Stimulated activated effector memory CD8-positive, alpha-beta T cell treated with anti-CD3 and anti-CD28 coated beads, Interleukin-12 subunit alpha, Interleukin-12 subunit beta, amount 100 ng/mL, for 72 hours (primary cell): ENCODE results near the gene CEP112.

ENCODE experiments used
- ATAC-seq: fragments of 150-1000 bp; cut with Tn5 transposase; 2 replicates; pipeline ENCODE4 v1.10.0; 2021
- DNase-seq, 2 donors: peaks; one replicate each; pipeline ENCODE4 v3.0.0; 2021 to 2022; ENCODE audit warnings: low spot score in 2 of 2
- H3K27ac Mint-ChIP-seq: one replicate; pipeline ENCODE4 v1.8.0; 2022; ENCODE audit warnings: mild to moderate bottlenecking, mixed read lengths
- H3K36me3 Mint-ChIP-seq: one replicate; pipeline ENCODE4 v1.8.0; 2022; ENCODE audit warnings: mild to moderate bottlenecking, mixed read lengths
- H3K4me1 Mint-ChIP-seq: one replicate; pipeline ENCODE4 v1.8.0; 2022; ENCODE audit warnings: mixed read lengths
- H3K4me3 Mint-ChIP-seq: one replicate; pipeline ENCODE4 v1.8.0; 2022; ENCODE audit warnings: mild to moderate bottlenecking, mixed read lengths
- H3K9me3 Mint-ChIP-seq: one replicate; pipeline ENCODE4 v1.8.0; 2022; ENCODE audit warnings: mixed read lengths

CEP112 gene

DNA sequence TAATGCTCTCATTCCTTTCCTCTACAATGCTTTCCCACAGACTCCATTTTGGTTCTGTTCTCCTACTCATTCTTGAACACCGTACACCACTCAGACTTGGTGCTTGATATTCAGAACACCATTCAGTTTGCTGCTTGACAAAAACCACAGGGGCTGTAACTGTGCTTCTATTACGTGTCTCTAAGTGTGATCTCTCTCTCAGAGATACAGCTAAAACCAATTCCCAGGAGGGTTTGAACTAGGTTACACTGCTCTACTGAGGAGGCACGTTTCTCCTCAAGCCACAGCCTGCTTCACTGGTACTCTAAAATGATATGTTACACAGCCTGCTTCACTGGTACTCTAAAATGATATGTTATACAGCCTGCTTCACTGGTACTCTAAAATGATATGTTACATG is 175.7 kb downstream of the CEP112 start:
- Mint-ChIP-seq H3K4me3 (no peak overlapping the region), H3K4me1 (no peaks in the 10 kb centered on the region), H3K27ac (no peak overlapping the region), H3K36me3 (no peaks in the 10 kb centered on the region), H3K9me3 (no peaks in the 10 kb centered on the region)
- ATAC-seq (no peak), DNase-seq (no peak)

GRCh38 chr17:66008680-66009079 is 183.3 kb downstream of the CEP112 start:
- Mint-ChIP-seq H3K4me1 (no peaks in the 10 kb centered on the region), H3K9me3 (no peaks in the 10 kb centered on the region), H3K27ac (no peak overlapping the region), H3K36me3 (no peaks in the 10 kb centered on the region), H3K4me3 (no peak overlapping the region)
- DNase-seq (no peak), ATAC-seq (no peak)

DNA sequence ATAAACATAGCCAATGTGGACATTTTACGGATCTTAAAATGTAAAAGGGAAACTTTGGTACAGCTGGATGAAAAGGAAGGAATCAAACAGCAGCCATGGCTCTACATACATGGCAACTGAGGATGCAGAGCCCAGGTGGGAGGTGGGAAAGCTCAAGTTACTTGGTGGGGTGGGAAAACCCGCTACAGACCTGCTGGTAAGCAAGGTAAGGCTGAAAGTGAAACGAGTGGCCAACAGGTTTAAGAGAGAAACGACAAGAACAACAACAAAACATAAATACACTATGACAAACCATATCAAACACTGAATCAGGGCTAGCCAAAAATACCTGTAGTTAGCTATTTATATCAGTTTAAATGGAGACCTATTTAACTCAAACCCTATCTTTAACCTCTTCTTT is 185.3 kb downstream of the CEP112 start:
- ATAC-seq = no peak
- H3K9me3 Mint-ChIP-seq = no peaks in the 10 kb centered on the region
- no peak overlapping the region for H3K27ac Mint-ChIP-seq
- no peaks in the 10 kb centered on the region for H3K36me3 Mint-ChIP-seq
- H3K4me1 Mint-ChIP-seq = no peaks in the 10 kb centered on the region
- DNase-seq = no peak
- H3K4me3 Mint-ChIP-seq = no peak overlapping the region

DNA sequence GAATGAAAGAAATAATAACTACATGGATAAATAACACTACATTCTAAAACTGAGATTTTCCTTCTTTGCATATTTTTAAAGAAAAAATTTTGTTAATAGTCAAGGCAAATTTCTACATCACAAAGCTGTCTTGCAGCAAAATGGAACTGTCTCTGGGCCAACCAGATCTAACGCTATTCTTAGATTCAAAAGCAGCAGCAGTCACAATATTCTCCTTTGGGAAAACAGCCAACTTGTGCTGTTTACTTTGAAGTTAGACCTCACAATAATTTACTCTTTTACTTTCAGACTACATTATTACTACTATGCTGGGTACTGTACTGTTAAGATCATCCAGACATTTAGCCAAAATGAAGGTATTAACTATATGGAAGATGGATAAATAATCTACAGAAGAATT is 189.1 kb downstream of the CEP112 start:
- Mint-ChIP-seq H3K36me3 (no peaks in the 10 kb centered on the region), H3K4me1 (no peaks in the 10 kb centered on the region), H3K9me3 (no peaks in the 10 kb centered on the region), H3K27ac (no peak overlapping the region), H3K4me3 (no peak overlapping the region)
- DNase-seq (no peak), ATAC-seq (no peak)

GRCh38 chr17:66002063-66002585 is 189.8 kb downstream of the CEP112 start:
- DNase-seq = no peak
- no peaks in the 10 kb centered on the region for H3K36me3 Mint-ChIP-seq
- ATAC-seq = no peak
- H3K9me3 Mint-ChIP-seq = no peaks in the 10 kb centered on the region
- no peaks in the 10 kb centered on the region for H3K4me1 Mint-ChIP-seq
- H3K4me3 Mint-ChIP-seq = no peak overlapping the region
- H3K27ac Mint-ChIP-seq = no peak overlapping the region

DNA sequence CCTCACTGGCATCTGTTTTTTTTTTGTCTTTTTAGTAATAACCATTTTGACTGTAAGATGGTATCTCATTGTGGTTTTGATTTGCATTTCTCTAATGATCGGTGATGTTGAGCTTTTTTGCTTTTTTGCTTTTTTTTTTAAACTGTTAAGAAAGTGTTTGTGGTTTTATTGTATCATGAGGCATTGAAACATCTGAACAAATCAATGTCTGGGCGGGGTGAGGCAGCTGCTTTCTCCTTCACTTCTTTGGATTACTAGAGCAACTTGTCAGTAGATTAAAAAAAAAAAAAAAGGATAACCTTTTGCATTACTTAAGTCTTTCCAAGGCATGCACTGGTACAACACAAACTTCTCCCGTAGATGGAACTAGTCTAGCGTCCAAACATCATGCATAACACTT is 191.7 kb downstream of the CEP112 start:
- no peak overlapping the region for H3K4me3 Mint-ChIP-seq
- DNase-seq (no peak), ATAC-seq (no peak)
- no peaks in the 10 kb centered on the region for H3K36me3 Mint-ChIP-seq
- H3K4me1 Mint-ChIP-seq = no peaks in the 10 kb centered on the region
- peaks cover 4% of the 10 kb centered on the region for H3K9me3 Mint-ChIP-seq
- no peak overlapping the region for H3K27ac Mint-ChIP-seq

DNA sequence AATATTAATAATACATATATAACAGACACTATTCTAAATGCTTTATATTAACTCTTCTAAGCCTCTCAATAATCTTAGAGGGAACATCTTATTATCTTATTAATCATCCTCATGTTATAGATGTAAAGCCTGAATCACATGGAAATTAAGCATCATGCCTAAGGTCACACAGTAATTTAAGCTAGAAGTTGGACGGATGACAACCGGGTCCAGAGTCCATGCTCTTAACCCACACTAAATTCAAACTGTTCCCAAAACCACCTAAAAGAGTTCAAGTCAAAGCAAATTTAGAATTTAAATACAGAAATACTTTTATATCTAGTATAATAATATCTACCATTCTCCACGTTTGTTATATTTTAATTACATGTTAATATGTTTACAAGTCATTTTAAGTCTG is 193.3 kb downstream of the CEP112 start:
- no peak for ATAC-seq
- Mint-ChIP-seq H3K36me3 (no peaks in the 10 kb centered on the region), H3K4me3 (no peak overlapping the region), H3K9me3 (peaks cover 4% of the 10 kb centered on the region), H3K4me1 (no peaks in the 10 kb centered on the region), H3K27ac (no peak overlapping the region)
- no peak for DNase-seq

DNA sequence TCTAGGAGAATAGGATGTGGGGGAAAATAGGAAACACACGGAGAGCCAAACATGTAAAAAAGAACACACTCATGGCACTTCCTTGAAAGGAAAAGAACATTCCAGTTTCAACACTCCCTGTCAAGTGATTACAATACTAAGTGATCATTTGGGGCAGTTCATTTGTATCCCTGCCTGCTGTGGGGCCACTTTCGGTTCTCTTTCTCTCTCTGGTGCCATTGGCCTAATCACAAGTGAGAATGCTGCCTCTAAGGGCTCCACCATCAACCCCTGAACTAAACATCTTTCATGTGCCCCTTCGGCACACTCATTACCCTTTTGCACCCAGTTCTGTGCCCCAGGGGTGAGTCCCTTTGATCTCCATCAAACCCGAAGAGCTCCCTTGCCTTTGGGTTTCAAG is 197.3 kb downstream of the CEP112 start:
- no peaks in the 10 kb centered on the region for H3K4me1 Mint-ChIP-seq
- no peak overlapping the region for H3K27ac Mint-ChIP-seq
- ATAC-seq (no peak), DNase-seq (no peak)
- H3K36me3 Mint-ChIP-seq = no peaks in the 10 kb centered on the region
- no peak overlapping the region for H3K4me3 Mint-ChIP-seq
- H3K9me3 Mint-ChIP-seq = peaks cover 4% of the 10 kb centered on the region

DNA sequence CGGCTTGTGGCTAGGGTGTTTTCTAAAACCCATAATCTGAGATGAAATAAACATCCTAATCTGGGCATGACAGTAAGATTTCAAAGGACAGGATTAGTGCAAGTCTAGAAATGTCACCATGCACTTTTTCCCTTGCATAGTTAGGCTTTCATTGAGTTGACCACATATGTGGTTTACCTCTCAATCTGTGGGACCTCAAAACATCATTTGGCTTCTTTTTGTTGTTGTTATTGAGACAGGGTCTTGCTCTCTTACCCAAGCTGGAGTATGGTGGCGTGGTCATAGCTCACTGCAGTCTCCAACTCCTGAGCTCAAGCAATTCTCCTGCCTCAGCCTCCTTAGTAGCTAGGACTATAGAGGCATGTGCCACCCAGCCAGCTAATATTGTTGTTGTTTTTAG is 197.8 kb downstream of the CEP112 start:
- ATAC-seq (no peak), DNase-seq (no peak)
- no peak overlapping the region for H3K27ac Mint-ChIP-seq
- no peaks in the 10 kb centered on the region for H3K36me3 Mint-ChIP-seq
- no peak overlapping the region for H3K4me3 Mint-ChIP-seq
- H3K9me3 Mint-ChIP-seq = peaks cover 4% of the 10 kb centered on the region
- no peaks in the 10 kb centered on the region for H3K4me1 Mint-ChIP-seq

DNA sequence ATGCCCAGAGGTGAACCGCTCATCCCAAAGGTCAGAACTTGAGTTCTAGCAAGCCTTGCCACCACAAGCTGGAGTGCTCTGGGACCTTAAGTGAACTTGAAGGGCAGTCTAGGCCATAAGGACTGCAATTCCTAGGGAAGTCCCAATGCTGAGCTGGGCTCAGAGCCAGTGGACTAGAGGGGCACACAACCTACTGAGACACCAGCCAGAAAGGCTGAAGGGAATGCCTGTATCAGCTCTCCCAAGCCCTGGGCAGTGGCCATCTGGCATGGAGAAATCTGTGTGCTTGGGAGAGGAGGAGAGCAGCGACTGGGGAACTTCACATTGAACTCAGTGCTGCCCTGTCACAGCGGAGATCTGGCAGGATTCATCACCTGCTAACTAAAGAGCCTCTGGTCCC is 201.3 kb downstream of the CEP112 start:
- ATAC-seq = no peak
- Mint-ChIP-seq H3K9me3 (peaks cover 10% of the 10 kb centered on the region), H3K4me3 (no peak overlapping the region), H3K4me1 (no peaks in the 10 kb centered on the region), H3K36me3 (no peaks in the 10 kb centered on the region), H3K27ac (no peak overlapping the region)
- DNase-seq = no peak

DNA sequence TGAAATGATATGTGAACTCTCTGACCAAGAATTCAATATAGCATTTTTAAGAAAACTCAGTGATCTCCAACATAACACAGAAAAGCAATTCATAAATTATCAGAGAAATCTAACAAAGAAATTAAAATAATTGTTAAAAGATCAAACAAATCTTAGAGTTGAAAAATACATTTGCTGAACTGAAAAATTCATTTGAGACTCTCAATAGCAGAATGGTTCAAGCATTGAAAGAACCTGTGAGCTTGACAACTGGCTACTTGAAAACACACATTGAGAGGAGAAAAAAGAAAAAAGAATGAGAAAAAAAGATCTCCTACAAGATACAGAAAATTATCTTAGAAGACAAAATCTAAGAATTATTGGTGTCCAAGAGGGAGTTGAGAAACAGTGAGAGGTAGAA is 203.5 kb downstream of the CEP112 start:
- ATAC-seq = no peak
- no peak overlapping the region for H3K27ac Mint-ChIP-seq

GRCh38 chr17:65987988-65988387 is 203.9 kb downstream of the CEP112 start:
- no peak for ATAC-seq

More for the DNA sequence above, 203.5 kb downstream of the CEP112 start:
- DNase-seq = no peak
- no peaks in the 10 kb centered on the region for H3K36me3 Mint-ChIP-seq
- no peak overlapping the region for H3K4me3 Mint-ChIP-seq
- H3K9me3 Mint-ChIP-seq = peaks cover 9% of the 10 kb centered on the region
- H3K4me1 Mint-ChIP-seq = no peaks in the 10 kb centered on the region

DNA sequence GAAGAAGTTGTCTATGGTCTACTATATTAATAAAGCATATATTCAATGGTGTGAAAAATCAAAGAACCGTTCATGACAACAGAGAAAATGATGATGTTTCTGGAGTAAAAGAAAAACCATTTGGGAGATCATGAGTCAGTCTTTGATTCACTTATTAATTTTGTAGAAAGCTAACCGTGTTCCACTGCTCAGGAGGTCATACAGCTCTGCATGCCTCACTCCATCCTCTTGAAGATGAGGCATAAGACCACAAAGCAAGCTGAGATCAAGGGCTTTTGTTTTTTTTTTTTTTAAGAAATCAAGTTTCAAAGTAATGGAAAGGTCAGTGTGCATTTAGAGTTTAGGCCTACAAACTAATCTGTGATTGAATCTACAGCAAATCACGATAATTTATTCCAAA is 206.4 kb downstream of the CEP112 start:
- Mint-ChIP-seq H3K9me3 (peaks cover 9% of the 10 kb centered on the region), H3K4me1 (no peaks in the 10 kb centered on the region), H3K36me3 (no peaks in the 10 kb centered on the region), H3K4me3 (no peak overlapping the region), H3K27ac (no peak overlapping the region)
- no peak for ATAC-seq
- no peak for DNase-seq

More at GRCh38 chr17:65987988-65988387, 203.9 kb downstream of the CEP112 start:
- no peaks in the 10 kb centered on the region for H3K36me3 Mint-ChIP-seq
- no peak overlapping the region for H3K4me3 Mint-ChIP-seq
- DNase-seq = no peak
- no peaks in the 10 kb centered on the region for H3K4me1 Mint-ChIP-seq
- H3K9me3 Mint-ChIP-seq = peaks cover 9% of the 10 kb centered on the region
- no peak overlapping the region for H3K27ac Mint-ChIP-seq

DNA sequence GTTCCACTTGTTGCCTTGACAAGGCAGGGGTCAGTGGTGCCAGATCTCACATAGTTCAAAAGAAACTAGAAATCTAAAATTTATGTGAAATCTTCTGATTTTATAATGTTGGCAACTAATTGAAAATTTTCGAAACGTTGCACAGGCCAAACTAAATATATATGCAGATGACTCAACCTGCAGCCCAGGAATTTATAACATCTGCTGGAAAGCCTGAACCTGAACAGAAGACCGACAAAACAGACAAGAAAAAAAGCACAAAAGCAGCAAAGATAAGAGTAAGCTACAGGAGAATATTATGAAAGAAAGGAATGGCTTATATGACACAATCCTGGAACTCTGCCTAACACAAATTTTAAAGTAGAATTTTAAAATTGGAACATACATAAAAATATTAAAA is 207.6 kb downstream of the CEP112 start:
- peaks cover 9% of the 10 kb centered on the region for H3K9me3 Mint-ChIP-seq
- DNase-seq (no peak), ATAC-seq (no peak)
- no peak overlapping the region for H3K4me3 Mint-ChIP-seq
- H3K36me3 Mint-ChIP-seq = no peaks in the 10 kb centered on the region
- H3K4me1 Mint-ChIP-seq = no peaks in the 10 kb centered on the region
- H3K27ac Mint-ChIP-seq = no peak overlapping the region

DNA sequence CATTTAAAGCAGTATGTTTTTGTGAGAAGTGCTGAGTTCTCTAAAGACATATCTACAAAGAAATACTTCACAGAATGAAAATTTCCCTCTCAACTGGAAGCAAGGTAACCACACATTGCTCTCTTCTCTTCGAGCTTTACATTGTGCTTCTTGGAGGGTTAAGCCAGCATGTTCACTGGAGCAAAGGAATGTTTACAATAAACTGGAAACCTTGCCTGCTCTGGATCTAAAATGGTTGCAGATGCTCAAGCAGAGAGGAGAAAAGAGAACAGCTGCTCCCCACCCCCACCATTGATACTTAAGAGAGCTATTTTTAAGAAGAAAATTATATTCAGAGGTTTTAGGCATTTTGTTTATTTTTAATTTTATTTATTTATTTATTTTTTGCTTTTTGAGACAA is 213.1 kb downstream of the CEP112 start:
- no peaks in the 10 kb centered on the region for H3K9me3 Mint-ChIP-seq
- H3K4me1 Mint-ChIP-seq = no peaks in the 10 kb centered on the region
- DNase-seq (no peak), ATAC-seq (no peak)
- no peak overlapping the region for H3K4me3 Mint-ChIP-seq
- no peak overlapping the region for H3K27ac Mint-ChIP-seq
- H3K36me3 Mint-ChIP-seq = no peaks in the 10 kb centered on the region

GRCh38 chr17:65977041-65977440 is 214.9 kb downstream of the CEP112 start:
- H3K36me3 Mint-ChIP-seq = no peaks in the 10 kb centered on the region
- ATAC-seq (no peak), DNase-seq (no peak)
- no peak overlapping the region for H3K4me3 Mint-ChIP-seq
- no peaks in the 10 kb centered on the region for H3K4me1 Mint-ChIP-seq
- no peaks in the 10 kb centered on the region for H3K9me3 Mint-ChIP-seq
- no peak overlapping the region for H3K27ac Mint-ChIP-seq

GRCh38 chr17:65975878-65976277 is 216.1 kb downstream of the CEP112 start:
- ATAC-seq = no peak
- H3K4me3 Mint-ChIP-seq = no peak overlapping the region

More at GRCh38 chr17:65975878-65976277, 216.1 kb downstream of the CEP112 start:
- Mint-ChIP-seq H3K4me1 (no peaks in the 10 kb centered on the region), H3K9me3 (no peaks in the 10 kb centered on the region), H3K36me3 (no peaks in the 10 kb centered on the region), H3K27ac (no peak overlapping the region)
- no peak for DNase-seq
